CD4-positive, alpha-beta memory T cell (primary cell): Measurements from ENCODE around the gene CERS6. TPM values are rescaled to one million over a fixed set of nuclear protein-coding genes. Genes with fewer than 3 reads are reported as not detected.
A peak's percentile ranks its signal among the peaks of the same experiment; 100 is the strongest.

Experiments
- CTCF ChIA-PET: fragments of 350-600 bp; sonication (Branson Sonifier 250); formaldehyde crosslinking; loops from one replicate; lab custom pipeline; 2021; ENCODE audit warnings: inconsistent platforms; ENCODE audit not compliant: partially characterized antibody; lab: Charles Lee
- POLR2A ChIA-PET: fragments of 350-600 bp; sonication (Branson Sonifier 250); formaldehyde crosslinking; loops from one replicate; lab custom pipeline; 2021; ENCODE audit not compliant: partially characterized antibody; lab: Charles Lee
- DNase-seq, 5 donors: peaks; one replicate each; pipeline versions ENCODE4 v3.0.0 to v3.0.0-alpha.2; 2020 to 2022; ENCODE audit warnings: mixed read lengths in 1 of 5
- H3K27ac ChIP-seq: one replicate; pipeline ENCODE4 v1.7.0; 2013; ENCODE audit warnings: low read depth, low read length
- H3K27me3 ChIP-seq: 2 replicates; pipeline ENCODE4 v1.7.0; 2013; ENCODE audit warnings: mild to moderate bottlenecking, low read length, moderate library complexity; ENCODE audit not compliant: insufficient read depth
- H3K36me3 ChIP-seq: 2 replicates; pipeline ENCODE4 v1.7.0; 2013; ENCODE audit warnings: mild to moderate bottlenecking, low read length, moderate library complexity; ENCODE audit not compliant: insufficient read depth
- H3K4me1 ChIP-seq: 2 replicates; pipeline ENCODE4 v1.7.0; 2013; ENCODE audit warnings: mild to moderate bottlenecking, low read length, moderate library complexity; ENCODE audit not compliant: insufficient read depth
- H3K4me3 ChIP-seq, 2 donors: one replicate each; pipeline ENCODE4 v1.7.0; 2013; ENCODE audit warnings: low read length in 2 of 2, mild to moderate bottlenecking in 1 of 2
- H3K9me3 ChIP-seq, 2 donors: one replicate each; pipeline ENCODE4 v1.7.0; 2013; ENCODE audit warnings: low read length in 2 of 2, control low read depth in 1 of 2; ENCODE audit not compliant: control insufficient read depth in 1 of 2
- H3K27ac Mint-ChIP-seq, 7 donors: one replicate each; pipeline ENCODE4 v1.8.0; 2020 to 2021; ENCODE audit warnings: mixed read lengths in 7 of 7, mild to moderate bottlenecking in 6 of 7, inconsistent platforms in 3 of 7, moderate library complexity in 3 of 7
- H3K27me3 Mint-ChIP-seq, 2 donors: one replicate each; pipeline ENCODE4 v1.8.0; 2020 to 2021; ENCODE audit warnings: mixed read lengths in 2 of 2
- H3K36me3 Mint-ChIP-seq, 2 donors: one replicate each; pipeline ENCODE4 v1.8.0; 2020 to 2021; ENCODE audit warnings: mixed read lengths in 2 of 2, inconsistent platforms in 1 of 2, mild to moderate bottlenecking in 1 of 2
- H3K4me1 Mint-ChIP-seq, 4 donors: one replicate each; pipeline ENCODE4 v1.8.0; 2020 to 2021; ENCODE audit warnings: mixed read lengths in 4 of 4, mild to moderate bottlenecking in 1 of 4
- H3K4me3 Mint-ChIP-seq, 8 donors: one replicate each; pipeline ENCODE4 v1.8.0; 2020 to 2021; ENCODE audit warnings: mixed read lengths in 8 of 8, mild to moderate bottlenecking in 7 of 8, moderate library complexity in 6 of 8, inconsistent platforms in 3 of 8
- H3K9me3 Mint-ChIP-seq, 8 donors: one replicate each; pipeline ENCODE4 v1.8.0; 2020 to 2021; ENCODE audit warnings: mixed read lengths in 8 of 8, mild to moderate bottlenecking in 5 of 8, inconsistent platforms in 3 of 8, moderate library complexity in 1 of 8
- intact Hi-C: fragments of 100-400 bp; cut with micrococcal nuclease; formaldehyde crosslinking; loops from one replicate; pipeline ENCODE4 v1.15.1; 2023
- polyA plus RNA-seq, 2 donors: library from polyadenylated mRNA; unstranded; fragments of 300-500 nt; fragmentation: Illumina TruSeq; gene quantifications; one replicate each; pipeline ENCODE4 v1.2.3, GENCODE V29; 2021
- total RNA-seq, 2 experiments: library from RNA; stranded (reverse); gene quantifications; one replicate each; pipeline ENCODE4 v1.2.3, GENCODE V29; 2021

The CERS6 gene
- total and polyA plus RNA-seq, 4 experiments from 2014 or later: 5.1 to 11.3 (median 7.6) TPM

DNA sequence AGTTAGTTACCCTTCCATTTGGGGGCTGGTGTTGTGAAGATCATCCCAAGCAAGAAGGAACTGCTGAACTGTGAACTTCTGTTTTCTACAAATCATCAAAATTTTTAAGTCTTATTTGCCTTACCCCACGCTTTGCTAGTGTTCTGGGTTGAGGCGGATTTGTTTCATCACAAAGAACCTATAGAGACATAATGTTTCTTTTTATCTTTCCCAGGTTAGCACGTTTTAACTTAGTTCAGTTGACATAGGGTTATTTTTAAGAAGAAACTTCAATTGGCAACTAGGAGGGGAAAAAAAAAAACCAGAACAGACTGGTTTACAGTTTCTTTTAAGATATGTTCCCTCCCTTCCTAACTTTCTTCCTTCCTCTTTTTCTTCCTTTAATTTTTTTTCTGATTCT, 31.1 kb upstream of the CERS6 start:
- no peak overlapping the region for H3K4me3 Mint-ChIP-seq
- no peaks in the 10 kb centered on the region for H3K36me3 Mint-ChIP-seq
- peaks cover 0 to 3% (median under 1%) of the 10 kb centered on the region in 4 donors for H3K4me1 Mint-ChIP-seq
- H3K4me3 ChIP-seq: no peak overlapping the region
- H3K27ac ChIP-seq: no peak overlapping the region
- H3K27me3 Mint-ChIP-seq: no peaks in the 10 kb centered on the region
- ChIA-PET CTCF (no interaction called here), POLR2A (interaction anchor here (0.8 kb wide), 1 partner anchor 361 kb away, joined by 4 read pairs; no protein-coding TSS in a partner anchor)
- no peaks in the 10 kb centered on the region for H3K27me3 ChIP-seq
- intact Hi-C loops: no loop called here
- H3K9me3 ChIP-seq: no peaks in the 10 kb centered on the region
- no peak for DNase-seq
- H3K36me3 ChIP-seq: no peaks in the 10 kb centered on the region
- no peak overlapping the region for H3K27ac Mint-ChIP-seq
- no peaks in the 10 kb centered on the region for H3K4me1 ChIP-seq
- H3K9me3 Mint-ChIP-seq: peaks cover 0 to 1% (median 0%) of the 10 kb centered on the region in 8 donors

- intact Hi-C loops: no loop called here
- Mint-ChIP-seq H3K4me3 (no peak overlapping the region), H3K4me1 (peaks cover 3 to 12% (median 7%) of the 10 kb centered on the region in 4 donors), H3K36me3 (no peaks in the 10 kb centered on the region), H3K27me3 (no peaks in the 10 kb centered on the region), H3K27ac (no peak overlapping the region), H3K9me3 (peaks cover 0 to 1% (median 0%) of the 10 kb centered on the region in 8 donors)
- Histone ChIP-seq H3K9me3 (no peaks in the 10 kb centered on the region), H3K4me3 (no peak overlapping the region), H3K27me3 (no peaks in the 10 kb centered on the region), H3K4me1 (peaks cover 7% of the 10 kb centered on the region), H3K27ac (no peak overlapping the region), H3K36me3 (no peaks in the 10 kb centered on the region)
- no peak for DNase-seq
- ChIA-PET POLR2A (no interaction called here), CTCF (interaction anchor here (1.1 to 1.4 kb wide), 2 partner anchors 25 to 333 kb away, joined by 4 read pairs; no protein-coding TSS in a partner anchor)
Measured at GRCh38 chr2:168426861-168427260, 29.2 kb upstream of the CERS6 start.

- no peaks in the 10 kb centered on the region for H3K36me3 ChIP-seq
- Mint-ChIP-seq H3K9me3 (peaks cover 0 to 1% (median 0%) of the 10 kb centered on the region in 8 donors), H3K27me3 (no peaks in the 10 kb centered on the region), H3K4me3 (no peak overlapping the region), H3K4me1 (peaks cover 7 to 17% (median 12%) of the 10 kb centered on the region in 4 donors), H3K36me3 (no peaks in the 10 kb centered on the region), H3K27ac (no peak overlapping the region)
- no peaks in the 10 kb centered on the region for H3K9me3 ChIP-seq
- H3K27ac ChIP-seq: no peak overlapping the region
- H3K4me1 ChIP-seq: peaks cover 13% of the 10 kb centered on the region
- DNase-seq: no peak
- intact Hi-C loops: no loop called here
- no peaks in the 10 kb centered on the region for H3K27me3 ChIP-seq
- POLR2A ChIA-PET: no interaction called here
- CTCF ChIA-PET: no interaction called here
- no peak overlapping the region for H3K4me3 ChIP-seq
Measured at GRCh38 chr2:168427451-168427850, 28.6 kb upstream of the CERS6 start.

DNA sequence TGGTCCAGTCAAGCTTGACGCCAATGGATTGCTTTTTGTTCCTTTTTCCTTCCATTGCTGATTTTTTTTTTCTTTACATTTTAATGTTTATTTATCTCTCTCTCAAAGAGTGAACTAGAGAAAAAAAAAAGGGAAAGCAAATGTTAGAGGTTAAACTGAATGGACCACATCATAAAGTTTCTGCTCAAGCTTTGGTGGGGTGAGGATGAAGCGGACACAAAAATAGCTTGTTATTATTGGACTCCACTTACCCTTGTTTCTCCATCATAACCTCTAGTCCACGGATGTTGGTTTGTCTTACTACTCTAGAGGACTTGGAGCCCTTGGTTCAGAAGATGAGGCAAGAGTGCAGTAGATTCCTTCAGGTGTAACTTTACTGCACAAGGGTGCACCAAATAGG, 27.6 kb upstream of the CERS6 start:
- no peak for DNase-seq
- no peaks in the 10 kb centered on the region for H3K27me3 Mint-ChIP-seq
- Histone ChIP-seq H3K27ac (no peak overlapping the region), H3K9me3 (no peaks in the 10 kb centered on the region), H3K4me3 (no peak overlapping the region), H3K27me3 (no peaks in the 10 kb centered on the region), H3K36me3 (no peaks in the 10 kb centered on the region), H3K4me1 (peaks cover 23% of the 10 kb centered on the region)
- H3K27ac Mint-ChIP-seq: no peak overlapping the region
- intact Hi-C loops: no loop called here
- H3K4me1 Mint-ChIP-seq: peaks cover 16 to 27% (median 22%) of the 10 kb centered on the region in 4 donors
- peaks cover 0 to 1% (median 0%) of the 10 kb centered on the region in 8 donors for H3K9me3 Mint-ChIP-seq
- H3K4me3 Mint-ChIP-seq: no peak overlapping the region
- POLR2A ChIA-PET: no interaction called here
- no peaks in the 10 kb centered on the region for H3K36me3 Mint-ChIP-seq
- CTCF ChIA-PET: no interaction called here

DNA sequence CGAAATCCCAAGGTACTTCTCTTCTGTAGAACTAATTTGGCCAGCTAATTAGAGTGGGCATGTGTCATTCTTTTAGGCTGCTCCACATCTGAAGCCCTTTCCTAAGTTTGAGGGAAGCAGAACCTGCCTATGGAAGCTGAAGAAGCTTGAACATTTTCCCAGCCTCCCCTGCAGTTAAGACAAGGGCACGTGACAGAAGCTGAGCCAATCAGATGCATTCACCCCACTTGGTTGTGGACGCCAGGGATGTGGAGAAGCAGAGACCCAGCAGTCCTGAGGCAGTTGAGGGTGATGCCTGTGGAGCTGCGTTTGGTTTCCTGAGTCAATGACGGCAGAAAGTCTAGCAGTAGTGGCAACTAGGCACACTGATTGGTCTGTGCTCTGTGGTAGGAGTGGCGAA, 26.1 kb upstream of the CERS6 start:
- H3K4me1 Mint-ChIP-seq: peaks cover 20 to 33% (median 31%) of the 10 kb centered on the region in 4 donors
- H3K27ac Mint-ChIP-seq: no peak overlapping the region
- intact Hi-C loops: no loop called here

DNA sequence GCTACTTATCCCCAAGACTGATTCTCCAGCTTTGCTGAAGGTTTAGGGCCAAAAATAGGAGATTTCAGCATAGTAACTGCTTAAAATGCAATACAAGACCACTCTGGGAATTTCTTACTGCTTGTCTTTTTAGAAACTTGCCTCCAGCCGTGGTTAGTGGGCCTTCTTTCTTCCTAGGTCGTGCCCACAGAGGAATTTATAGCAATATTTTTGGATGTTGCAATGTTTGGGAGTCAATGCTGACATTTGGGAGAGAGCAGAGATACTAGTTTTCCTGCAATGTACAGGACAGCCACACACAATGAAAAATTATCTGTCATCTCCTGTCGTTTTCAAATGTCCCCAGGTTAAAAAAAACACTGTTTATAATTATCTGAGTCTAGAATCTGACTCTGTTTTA, 25.6 kb upstream of the CERS6 start:
- intact Hi-C loops: no loop called here
- POLR2A ChIA-PET: no interaction called here
- no peak overlapping the region for H3K27ac ChIP-seq
- H3K27me3 ChIP-seq: no peaks in the 10 kb centered on the region
- peaks cover 0 to 1% (median 0%) of the 10 kb centered on the region in 8 donors for H3K9me3 Mint-ChIP-seq
- no peaks in the 10 kb centered on the region for H3K9me3 ChIP-seq
- H3K27me3 Mint-ChIP-seq: peaks cover 0 to 1% of the 10 kb centered on the region in 2 donors
- peaks cover 21 to 33% (median 32%) of the 10 kb centered on the region in 4 donors for H3K4me1 Mint-ChIP-seq
- H3K36me3 ChIP-seq: no peaks in the 10 kb centered on the region
- no peak overlapping the region for H3K27ac Mint-ChIP-seq
- DNase-seq: no peak
- CTCF ChIA-PET: no interaction called here
- H3K4me1 ChIP-seq: peaks cover 34% of the 10 kb centered on the region
- no peaks in the 10 kb centered on the region for H3K36me3 Mint-ChIP-seq
- no peak overlapping the region for H3K4me3 Mint-ChIP-seq
- no peak overlapping the region for H3K4me3 ChIP-seq

More for the DNA sequence above, 26.1 kb upstream of the CERS6 start:
- Mint-ChIP-seq H3K27me3 (peaks cover 0 to under 1% of the 10 kb centered on the region in 2 donors), H3K36me3 (no peaks in the 10 kb centered on the region), H3K4me3 (no peak overlapping the region), H3K9me3 (peaks cover 0 to 1% (median 0%) of the 10 kb centered on the region in 8 donors)
- no peaks in the 10 kb centered on the region for H3K36me3 ChIP-seq
- no peak for DNase-seq
- H3K4me1 ChIP-seq: peaks cover 34% of the 10 kb centered on the region
- no peaks in the 10 kb centered on the region for H3K27me3 ChIP-seq
- CTCF ChIA-PET: no interaction called here
- no peak overlapping the region for H3K4me3 ChIP-seq
- POLR2A ChIA-PET: no interaction called here
- no peaks in the 10 kb centered on the region for H3K9me3 ChIP-seq
- H3K27ac ChIP-seq: no peak overlapping the region

DNA sequence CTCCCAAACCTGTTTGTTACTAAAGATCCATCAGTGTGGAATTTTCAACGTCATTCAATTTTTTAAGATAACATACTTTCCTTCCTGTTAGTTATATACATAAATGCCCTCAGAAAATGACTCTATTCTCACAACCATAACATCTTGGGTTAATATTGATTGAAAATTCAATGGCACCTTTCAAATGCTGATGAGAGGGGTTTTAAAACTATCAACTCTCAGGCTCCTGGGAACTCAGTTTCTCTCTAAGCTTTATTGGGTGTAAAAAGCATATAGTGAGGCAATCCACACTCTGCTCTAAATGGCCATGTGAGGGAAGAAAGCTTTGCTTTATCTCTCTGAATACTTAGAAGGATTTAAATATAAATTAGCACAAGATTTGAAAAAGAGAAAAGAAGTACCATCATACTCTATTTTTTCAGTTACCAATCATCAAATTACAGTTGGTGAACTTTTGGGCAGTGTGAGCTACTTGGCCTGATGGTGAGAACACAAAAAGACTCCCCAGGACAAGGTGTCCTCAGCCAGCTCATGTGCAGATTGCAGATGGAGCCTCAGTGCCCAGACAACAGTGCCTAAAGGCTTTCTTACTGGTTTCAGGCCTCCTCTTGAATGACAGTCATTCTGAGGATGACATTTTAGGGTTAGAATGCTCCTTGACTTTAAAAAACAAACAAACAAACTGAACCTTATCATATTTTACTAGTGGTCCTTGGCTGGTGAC, 24.6 kb upstream of the CERS6 start:
- intact Hi-C loops: loop anchor here (2.0 kb wide), 1 partner anchor 25 kb away; the partner anchor contains the start of gene CERS6

More for the DNA sequence above, 24.6 kb upstream of the CERS6 start:
- Histone ChIP-seq H3K4me3 (no peak overlapping the region), H3K27me3 (no peaks in the 10 kb centered on the region), H3K4me1 (peaks cover 34% of the 10 kb centered on the region), H3K9me3 (no peaks in the 10 kb centered on the region), H3K27ac (no peak overlapping the region), H3K36me3 (no peaks in the 10 kb centered on the region)
- ChIA-PET POLR2A (interaction anchor here (1.0 kb wide), 1 partner anchor 58 kb away, joined by 4 read pairs; no protein-coding TSS in a partner anchor), CTCF (interaction anchor here (1.3 kb wide), 1 partner anchor 328 kb away, joined by 3 read pairs; no protein-coding TSS in a partner anchor)
- Mint-ChIP-seq H3K9me3 (peaks cover 0 to 1% (median 0%) of the 10 kb centered on the region in 8 donors), H3K36me3 (no peaks in the 10 kb centered on the region), H3K27ac (peak overlapping the region in 5 of 7 donors; percentile 5 to 55 (median 49)), H3K27me3 (peaks cover 0 to 1% of the 10 kb centered on the region in 2 donors), H3K4me3 (peak overlapping the region in 1 of 8 donors; percentile 85), H3K4me1 (peaks cover 21 to 33% (median 32%) of the 10 kb centered on the region in 4 donors)
- DNase-seq: no peak
